Ureter (tissue), 1 donor: Measurements from ENCODE around the gene SEC63. TPM values are rescaled to one million over a fixed set of nuclear protein-coding genes. Genes with fewer than 3 reads are reported as not detected.
A peak's percentile ranks its signal among the peaks of the same experiment; 100 is the strongest.
"Not testable (repeated sequence)": the region's sequence is repeated elsewhere in the genome, so short reads cannot be mapped to it uniquely, and the experiment has no call there.

Experiments
- DNase-seq: peaks from one replicate; pipeline ENCODE4 v3.0.0-alpha.2; 2020; ENCODE audit warnings: low spot score
- total RNA-seq: library from RNA; stranded (reverse); gene quantifications from one replicate; pipeline ENCODE4 v1.2.4, GENCODE V29; 2023
- donor health status: DM: yes; HTN: yes; CAD: no.

Gene SEC63
- total RNA-seq, 1 donor from 2014 or later: 105 TPM

GRCh38 chr6:107973594-107973993 is 15.6 kb upstream of the SEC63 start:
- DNase-seq: no peak

- DNase-seq: no peak
These were observed 14.5 kb upstream of the SEC63 start for GRCh38 chr6:107972413-107973096.

- DNase-seq: no peak
These were observed 13.2 kb upstream of the SEC63 start for GRCh38 chr6:107971181-107971580.

GRCh38 chr6:107970255-107970654 is 12.2 kb upstream of the SEC63 start:
- DNase-seq: no peak

GRCh38 chr6:107968081-107968480 is 10.1 kb upstream of the SEC63 start:
- no peak for DNase-seq

GRCh38 chr6:107965746-107966145 is 7.7 kb upstream of the SEC63 start:
- DNase-seq: no peak

GRCh38 chr6:107962723-107963122 is 4.7 kb upstream of the SEC63 start:
- DNase-seq: no peak

- DNase-seq: no peak
These were observed 1.4 kb upstream of the SEC63 start for GRCh38 chr6:107959392-107959791.

GRCh38 chr6:107958689-107959362 is 818 bp upstream of the SEC63 start:
- not testable (repeated sequence) for DNase-seq

GRCh38 chr6:107957308-107957908 is 600 bp downstream of the SEC63 start:
- DNase-seq: peak; percentile 53

- DNase-seq: no peak
These were observed 1.3 kb downstream of the SEC63 start for GRCh38 chr6:107956586-107957307.

GRCh38 chr6:107956181-107956580 is 1.8 kb downstream of the SEC63 start:
- no peak for DNase-seq

- DNase-seq: not testable (repeated sequence)
These were observed 4.1 kb downstream of the SEC63 start for GRCh38 chr6:107953858-107954414.

GRCh38 chr6:107943626-107944439 is 14.2 kb downstream of the SEC63 start:
- DNase-seq: no peak

- DNase-seq: no peak
These were observed 15.9 kb downstream of the SEC63 start for GRCh38 chr6:107942142-107942541.

GRCh38 chr6:107941627-107942026 is 16.4 kb downstream of the SEC63 start:
- DNase-seq: no peak

- DNase-seq: no peak
These were observed 16.8 kb downstream of the SEC63 start for GRCh38 chr6:107941199-107941598.

GRCh38 chr6:107936910-107937292 is 21.1 kb downstream of the SEC63 start:
- DNase-seq: not testable (repeated sequence)

- no peak for DNase-seq
These were observed 21.7 kb downstream of the SEC63 start for GRCh38 chr6:107936162-107936909.

- not testable (repeated sequence) for DNase-seq
These were observed 23.8 kb downstream of the SEC63 start for GRCh38 chr6:107934229-107934628.
